Fibroblast of skin of back (primary cell): ENCODE results near the gene PELI2.
"Not testable (repeated sequence)": the region's sequence is repeated elsewhere in the genome, so short reads cannot be mapped to it uniquely, and the experiment has no call there.

ENCODE experiments used
- DNase-seq: peaks from one replicate; pipeline ENCODE4 v3.0.0-alpha.2; 2013

Gene PELI2

DNA sequence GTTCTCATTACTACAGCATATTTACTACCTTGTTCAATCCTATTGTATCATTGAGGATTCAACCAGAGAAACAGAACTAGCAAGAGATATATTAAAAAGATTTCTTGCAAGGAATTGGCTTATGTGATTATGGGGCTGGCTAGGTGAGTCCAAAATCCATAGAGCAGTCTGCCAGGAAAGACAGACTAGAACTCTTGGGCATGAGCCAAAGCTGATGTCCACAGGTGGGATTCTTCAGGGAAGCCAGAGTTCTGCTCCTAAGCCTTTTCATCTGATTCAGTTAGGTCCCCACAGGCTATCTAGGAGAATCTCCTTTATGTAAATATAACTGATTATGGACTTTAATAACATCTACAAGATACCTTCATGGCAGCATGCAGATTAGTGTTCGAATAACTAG lies 26.0 kb downstream of the PELI2 start:
- no peak for DNase-seq

DNA sequence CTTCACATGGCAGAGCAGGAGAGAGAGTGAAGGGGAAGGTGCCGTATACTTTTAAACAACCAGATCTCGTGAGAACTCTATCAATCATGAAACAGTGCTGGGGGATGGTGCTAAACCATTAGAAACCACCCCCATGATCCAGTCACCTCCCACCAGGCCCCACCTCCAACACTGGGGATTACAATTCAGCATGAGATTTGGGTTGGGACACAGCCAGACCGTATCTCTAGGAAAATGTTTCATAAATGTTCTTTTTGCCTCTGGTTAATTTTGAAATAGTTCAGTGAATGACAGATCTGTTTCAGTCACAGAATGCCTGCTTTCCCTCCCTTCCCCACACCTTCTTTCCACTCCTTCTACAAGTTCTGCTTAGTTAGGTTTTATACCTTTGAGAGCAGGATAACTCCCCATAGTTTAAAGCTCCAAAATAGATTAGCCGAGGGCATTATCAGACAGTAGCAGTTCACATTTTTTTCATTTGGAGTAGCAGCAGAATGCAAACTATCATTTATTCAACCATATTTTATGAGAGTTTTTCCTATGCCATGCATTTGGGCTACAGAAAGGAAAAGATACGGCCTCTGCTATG lies 27.1 kb downstream of the PELI2 start:
- no peak for DNase-seq

DNA sequence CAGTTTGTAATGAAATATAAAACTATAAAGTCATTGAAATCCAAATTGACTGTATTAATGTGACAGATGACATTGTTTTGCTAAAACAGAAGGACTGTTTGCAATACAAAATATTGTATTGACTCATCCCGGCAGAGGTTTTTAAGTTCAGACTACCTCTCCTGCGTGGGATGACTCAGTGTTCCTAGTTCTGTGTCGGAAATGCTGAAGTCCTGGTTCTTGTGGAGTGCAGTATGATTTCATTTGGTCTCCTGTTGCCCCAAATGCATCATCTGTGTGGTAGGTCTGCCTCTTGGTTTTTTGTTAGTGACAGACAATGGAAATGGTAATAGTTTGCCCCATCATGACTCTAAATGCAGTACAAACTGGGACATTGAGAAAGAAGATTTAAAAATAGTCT lies 27.8 kb downstream of the PELI2 start:
- peak; percentile 84 for DNase-seq

DNA sequence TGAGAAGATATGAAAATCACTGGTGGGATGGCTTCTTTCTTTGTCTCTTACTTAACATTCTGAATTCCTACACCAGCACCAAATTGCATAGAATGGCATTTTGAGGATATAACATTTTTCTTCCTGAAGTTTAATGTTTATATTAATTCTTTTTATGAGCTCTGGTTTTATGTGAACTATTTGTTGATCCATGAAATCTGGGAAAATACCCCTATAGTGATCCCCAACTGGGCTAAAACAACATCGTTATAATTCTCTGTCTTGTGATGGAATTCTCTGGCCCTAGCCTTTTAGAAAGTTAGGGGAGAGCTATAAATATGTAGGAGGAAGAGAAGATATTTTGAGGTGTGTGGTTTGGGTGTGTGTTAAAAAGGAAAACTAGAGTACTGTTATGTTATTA lies 29.2 kb downstream of the PELI2 start:
- no peak for DNase-seq

DNA sequence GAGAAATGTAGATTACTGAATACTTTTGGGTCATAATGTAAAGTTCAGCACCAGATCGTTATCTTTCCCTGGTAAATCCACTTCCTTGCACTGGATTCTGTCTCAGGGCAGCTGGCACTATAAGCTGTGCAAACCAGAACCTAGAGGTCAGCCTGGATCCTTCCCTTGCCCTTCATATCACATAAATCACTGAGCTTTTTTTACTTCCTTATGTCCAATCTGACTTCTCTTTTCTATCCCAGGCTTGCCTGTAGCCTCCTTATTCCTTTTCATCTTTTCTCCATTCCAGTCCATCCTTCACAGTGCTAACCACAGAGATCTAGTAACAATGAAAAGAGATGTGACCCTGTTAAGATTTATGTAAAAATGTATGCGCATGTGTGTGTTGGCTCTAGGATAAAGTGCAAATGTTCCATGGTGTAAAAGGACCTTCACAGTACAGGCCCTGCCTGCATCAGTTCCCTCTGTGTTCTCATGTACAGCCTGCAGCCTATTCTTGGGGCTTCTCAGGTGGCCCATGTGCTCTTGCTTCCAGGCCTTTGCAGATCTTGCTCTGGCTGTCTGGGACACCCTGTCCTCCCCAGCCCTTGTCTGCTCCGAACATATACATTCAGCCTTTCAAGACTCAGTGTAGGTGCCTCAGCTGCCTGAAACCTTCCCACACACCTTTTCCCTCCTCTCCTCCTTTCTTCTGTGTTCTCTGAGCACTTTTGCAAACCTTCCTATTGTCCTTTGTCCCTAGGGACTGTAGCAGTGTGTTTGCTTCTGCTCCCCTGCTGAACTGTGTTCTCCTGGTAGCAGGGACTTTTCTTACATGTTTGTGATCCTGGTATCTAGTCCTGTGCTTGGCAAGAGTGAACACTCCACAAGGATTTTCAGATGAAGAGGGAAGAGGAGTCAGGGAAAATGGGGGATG lies 30.0 kb downstream of the PELI2 start:
- DNase-seq: no peak

DNA sequence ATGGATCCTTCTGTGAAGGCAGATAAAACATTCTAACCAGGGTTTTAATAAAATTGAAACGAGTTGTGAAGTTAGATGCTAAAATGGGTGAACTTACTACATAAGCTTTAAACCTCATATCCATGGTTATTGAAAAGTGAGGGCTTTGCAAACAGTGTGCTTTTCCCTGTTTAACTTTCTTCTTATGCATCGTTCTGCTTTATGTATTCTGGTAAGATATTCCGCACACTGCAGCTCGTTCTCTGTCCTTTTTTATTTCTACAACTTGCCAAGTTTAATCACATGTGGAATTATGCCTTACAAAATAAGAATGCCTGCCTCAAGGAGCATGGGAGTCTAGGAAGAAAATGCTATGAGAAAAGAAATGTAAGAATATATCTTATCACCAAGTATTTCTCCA lies 30.9 kb downstream of the PELI2 start:
- DNase-seq: no peak

DNA sequence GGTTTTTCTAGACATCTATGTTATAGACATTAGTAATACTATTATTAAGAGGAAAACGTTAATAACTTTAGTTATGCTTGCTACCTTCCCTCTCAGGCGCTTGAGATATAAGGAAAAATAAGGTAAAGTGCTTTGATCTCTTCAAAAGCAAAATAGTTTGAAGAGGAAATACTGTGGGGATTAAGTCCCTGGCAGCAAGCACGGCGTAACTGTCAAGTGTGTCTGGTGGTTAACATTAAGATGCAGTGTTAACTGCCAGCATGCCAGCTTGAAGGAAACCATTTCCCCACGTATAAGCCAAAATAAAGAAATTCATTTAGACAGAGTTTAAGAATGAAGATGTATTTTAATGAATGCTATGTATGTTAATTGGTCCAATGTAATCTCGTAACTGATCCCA lies 31.8 kb downstream of the PELI2 start:
- no peak for DNase-seq

DNA sequence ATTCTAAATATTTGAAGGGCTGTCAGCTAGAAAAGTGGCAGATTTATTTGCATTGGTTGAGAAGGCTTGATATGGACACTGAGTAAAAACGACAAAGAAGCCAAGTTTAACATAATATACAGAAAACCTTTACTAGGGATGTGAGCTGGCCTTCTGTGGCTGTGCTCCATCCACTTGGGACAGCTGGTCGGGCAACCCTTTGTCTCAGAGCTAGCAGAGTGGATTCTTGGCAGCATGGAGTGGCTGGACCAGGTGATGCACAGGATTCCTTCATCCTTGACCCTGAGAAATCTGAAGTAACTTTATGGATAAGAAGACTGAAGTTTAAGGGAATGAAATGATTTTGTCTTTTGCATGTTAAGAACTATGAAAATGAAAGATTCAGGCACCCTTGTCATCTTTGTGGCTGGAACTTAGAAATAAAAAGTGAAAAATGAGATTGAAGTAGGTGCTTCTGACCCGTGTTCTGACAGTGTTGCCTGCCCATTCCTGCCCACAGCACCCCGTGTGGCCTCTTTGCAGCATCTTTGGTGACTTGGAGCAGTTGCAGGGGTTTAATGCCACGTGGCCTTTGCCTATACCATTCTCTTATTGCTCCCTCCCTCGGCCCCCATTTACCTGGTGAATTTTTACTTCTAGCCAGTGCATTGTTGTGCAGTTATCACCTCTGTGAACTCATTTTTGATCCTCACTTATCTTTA lies 32.6 kb downstream of the PELI2 start:
- no peak for DNase-seq

DNA sequence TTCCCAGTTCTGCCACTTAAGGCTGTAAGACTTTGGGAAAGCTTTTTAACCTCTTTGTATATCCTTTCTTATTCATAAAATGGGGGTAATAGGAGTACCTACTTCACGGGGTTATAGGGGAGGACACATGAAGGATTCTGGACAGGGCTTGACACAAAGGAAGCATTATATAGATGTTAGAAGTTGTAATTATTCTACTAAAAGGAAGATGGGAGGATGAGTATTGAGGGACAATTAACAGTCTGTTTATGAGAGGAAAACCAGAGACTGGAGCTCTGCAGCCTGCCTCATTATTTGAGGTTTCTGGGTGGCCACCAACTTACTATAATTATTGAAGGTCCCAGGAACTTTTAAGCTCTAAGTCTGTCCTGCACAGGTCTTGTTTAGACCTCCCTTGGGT lies 34.0 kb downstream of the PELI2 start:
- DNase-seq: no peak

DNA sequence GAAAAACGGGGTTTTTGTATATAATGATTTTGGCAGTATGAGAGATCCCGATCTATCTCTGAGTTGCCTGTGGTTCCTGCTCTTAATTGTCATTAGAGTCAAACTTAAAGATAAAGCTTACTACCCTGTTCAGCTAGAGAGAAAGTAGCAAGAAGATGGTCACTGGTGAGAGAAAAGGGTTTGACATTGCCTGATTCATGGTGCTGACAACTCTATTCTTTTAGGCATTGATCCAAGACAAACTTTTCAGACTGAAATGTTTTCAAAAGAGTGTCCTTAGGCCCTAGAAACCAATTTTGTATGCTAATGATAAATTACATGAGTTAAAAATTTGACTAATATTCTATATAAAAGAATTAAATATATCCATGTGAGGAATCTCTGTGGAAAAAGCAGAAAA lies 35.1 kb downstream of the PELI2 start:
- peak; percentile 55 for DNase-seq

DNA sequence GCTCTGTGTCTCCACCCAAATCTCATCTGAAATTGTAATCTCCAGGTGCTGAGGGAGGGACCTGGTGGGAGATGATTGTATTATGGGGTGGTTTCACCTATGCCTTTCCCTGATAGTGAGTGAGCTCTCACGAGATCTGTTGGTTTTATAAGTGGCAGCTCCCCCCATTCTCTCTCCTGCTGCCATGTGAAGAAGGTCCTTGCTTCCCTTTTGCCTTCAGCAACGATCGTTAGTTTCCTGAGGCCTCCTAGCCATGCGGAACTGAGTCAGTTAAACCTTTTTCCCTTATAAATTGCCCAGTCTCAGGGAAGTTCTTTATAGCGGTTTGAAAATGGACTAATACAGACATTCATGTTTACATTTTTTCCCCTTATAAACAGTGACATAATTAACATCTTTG lies 36.1 kb downstream of the PELI2 start:
- DNase-seq: no peak

DNA sequence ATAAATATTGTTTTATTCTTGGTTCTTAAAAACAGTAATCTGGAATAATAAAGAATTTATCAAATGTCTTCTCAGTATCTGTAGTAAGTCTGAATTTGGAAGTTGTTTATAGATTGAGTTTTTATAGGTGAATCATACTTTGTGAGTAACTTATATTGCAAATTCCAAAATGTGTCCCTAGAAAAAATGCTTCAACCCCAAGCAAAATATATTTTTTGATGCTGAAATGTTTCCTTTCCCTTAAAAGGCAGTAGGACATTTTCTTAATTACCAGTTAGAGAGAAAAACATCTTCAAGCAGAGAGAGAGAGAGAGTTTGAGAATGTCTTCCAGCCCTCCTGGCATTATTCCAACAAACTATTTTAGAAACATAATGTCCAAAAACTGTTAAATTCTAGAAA lies 37.9 kb downstream of the PELI2 start:
- peak; percentile 56 for DNase-seq

DNA sequence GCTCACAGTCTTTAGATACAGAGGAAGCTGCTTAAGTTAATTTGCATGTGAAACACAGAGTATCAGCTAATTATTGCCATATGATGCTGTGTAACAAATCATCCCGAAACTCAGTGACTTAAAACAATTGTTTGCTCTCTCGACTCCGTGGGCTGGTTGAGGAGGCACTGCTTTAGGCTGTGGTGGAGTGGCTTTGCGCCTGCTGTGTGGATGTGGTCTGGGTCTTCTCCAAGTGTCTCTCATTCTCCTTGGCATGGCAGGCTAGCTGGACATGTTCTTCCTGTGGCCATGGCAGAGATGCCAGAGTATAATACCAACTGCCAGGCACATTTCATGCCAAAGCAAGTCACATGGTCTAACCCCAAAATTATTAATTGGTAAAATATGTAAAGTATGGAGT lies 40.9 kb downstream of the PELI2 start:
- DNase-seq: peak; percentile 43

DNA sequence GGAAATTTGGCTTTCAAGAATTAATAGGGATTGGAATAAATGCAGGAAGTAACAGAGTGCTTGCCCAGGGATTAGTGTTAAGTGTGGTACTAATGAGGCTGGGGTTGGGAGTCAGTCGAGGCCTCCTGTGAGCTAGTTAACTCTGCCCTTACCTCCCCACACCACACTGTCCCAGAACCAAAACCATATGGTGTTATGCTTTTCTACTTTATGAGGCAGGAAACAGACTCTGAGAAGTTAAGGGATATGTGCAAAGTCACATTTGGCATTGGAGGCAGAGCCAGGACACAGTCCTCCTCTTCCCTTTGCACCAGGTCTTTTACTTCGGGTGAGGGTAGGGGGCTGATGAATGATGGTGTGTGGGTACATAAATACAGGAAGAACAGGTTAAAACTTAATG lies 41.9 kb downstream of the PELI2 start:
- no peak for DNase-seq

DNA sequence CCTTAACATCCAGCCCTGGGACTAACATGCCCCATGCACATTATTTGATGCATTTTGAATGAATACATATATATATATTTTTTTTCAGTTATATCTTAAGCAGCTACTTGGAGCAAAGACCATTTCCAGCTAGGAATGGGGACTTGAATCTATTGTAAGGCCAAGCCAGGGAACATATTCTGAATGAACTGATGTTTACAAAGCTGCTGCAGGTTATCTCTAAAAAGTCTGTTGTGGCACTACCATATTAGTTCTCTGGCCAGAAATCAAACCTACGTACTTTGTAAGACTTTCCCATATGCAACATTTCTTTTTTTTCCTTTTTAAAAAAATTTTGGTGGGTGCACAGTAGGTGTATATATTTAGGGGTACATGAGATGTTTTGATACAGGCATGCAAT lies 43.4 kb downstream of the PELI2 start:
- DNase-seq: no peak

DNA sequence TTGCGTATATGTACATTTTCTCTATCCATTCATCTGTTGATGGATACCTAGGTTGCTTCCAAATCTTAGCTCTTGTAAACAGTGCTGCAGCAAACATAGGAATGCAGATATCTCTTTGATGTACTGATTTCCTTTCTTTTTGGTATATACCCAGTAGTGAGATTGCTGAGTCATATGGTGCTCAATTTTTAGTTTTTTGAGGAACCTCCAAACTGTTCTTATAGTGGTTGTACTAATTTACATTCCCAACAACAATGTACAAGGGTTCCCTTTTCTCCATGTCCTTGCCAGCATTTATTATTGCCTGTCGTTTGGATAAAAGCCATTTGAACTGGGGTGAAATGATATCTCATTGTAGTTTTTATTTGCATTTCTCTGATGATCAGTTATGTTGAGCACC lies 44.3 kb downstream of the PELI2 start:
- DNase-seq: no peak

DNA sequence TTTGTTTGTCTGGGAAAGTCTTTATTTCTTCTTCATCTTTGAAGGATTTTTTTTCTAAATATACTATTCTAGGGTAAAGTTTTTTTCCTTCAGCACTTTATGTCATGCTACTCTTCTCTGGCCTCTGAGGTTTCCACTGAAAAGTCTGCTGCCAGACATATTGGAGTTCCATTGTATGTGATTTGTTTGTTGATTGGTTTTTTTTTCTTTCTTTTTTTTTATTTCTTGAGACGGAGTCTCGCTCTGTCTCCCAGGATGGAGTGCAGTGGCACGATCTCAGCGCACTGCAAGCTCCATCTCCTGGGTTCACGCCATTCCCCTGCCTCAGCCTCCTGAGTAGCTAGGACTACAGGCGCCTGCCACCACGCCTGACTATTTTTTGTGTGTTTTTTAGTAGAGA lies 48.4 kb downstream of the PELI2 start:
- not testable (repeated sequence) for DNase-seq

DNA sequence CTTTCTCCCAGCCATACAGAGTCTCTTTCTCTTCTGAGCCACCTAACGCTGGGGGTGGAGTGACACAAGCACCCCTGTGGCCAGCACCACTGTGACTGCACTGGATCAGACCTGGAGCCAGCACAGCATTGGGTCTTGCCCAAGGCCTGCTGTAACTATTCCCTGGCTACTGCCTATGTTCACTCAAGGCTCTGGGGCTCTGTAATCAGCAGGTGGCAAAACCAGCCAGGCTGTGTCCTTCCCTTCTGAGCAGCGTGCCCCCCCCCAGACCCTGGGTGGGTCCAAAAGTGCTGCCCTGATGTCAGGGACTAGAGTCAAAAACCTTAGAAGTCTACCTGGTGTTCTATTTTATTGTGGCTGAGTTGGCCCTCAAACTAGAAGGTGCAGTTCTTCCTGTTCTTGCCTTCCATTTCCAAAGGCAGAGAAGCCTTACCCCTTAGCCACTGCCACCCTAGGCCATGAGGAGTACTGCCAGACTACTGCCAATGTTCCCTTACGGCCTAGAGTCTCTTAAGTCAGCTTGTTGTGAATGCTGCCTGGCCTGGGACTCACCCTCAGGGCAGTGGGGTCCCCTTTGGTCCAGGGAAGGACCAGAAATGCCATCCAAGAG lies 49.9 kb downstream of the PELI2 start:
- no peak for DNase-seq

DNA sequence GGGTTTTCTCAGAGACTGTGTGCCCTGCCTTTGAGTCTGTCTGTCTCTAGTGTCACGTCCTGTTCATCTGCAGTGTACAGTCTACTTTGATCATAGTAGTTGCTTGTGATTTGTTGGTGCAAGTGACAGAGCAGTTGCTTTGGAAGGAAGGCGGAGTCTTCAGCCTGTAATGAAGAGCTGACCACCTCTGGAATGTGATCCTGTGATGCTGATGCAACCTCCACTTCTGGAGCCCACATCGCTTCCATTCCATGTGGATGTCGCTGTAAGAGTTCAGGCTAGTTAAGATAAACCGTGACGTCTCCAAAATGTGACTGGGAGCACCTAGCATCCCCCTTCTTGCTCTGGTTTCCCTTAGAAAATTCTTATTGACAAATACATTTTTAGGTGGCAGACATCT lies 51.8 kb downstream of the PELI2 start:
- DNase-seq: peak; percentile 48

DNA sequence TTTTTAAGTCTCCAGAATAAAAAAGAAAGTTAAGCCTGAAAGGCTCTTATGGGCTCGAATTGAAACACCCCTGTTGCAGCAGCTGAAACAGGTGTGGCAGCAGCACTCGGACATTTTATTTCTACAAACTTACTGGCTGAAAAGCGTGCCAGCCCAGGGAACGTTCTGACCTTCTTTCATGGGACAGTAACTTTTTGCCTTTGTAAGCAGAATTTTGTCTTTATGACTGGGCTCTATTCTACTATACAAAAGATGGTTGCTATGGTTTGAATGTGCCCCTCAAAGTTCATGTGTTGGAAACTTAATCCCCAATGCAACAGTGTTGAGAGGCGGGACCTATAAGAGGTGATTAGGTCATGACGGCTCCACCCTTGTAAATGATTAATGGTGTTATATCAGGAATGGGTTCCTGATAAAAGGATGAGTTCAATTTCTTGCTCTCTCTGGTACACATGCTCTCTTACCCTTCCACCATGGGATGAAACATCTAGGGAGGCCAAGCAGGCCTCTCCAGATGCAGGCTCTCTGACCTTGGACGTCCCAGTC lies 52.7 kb downstream of the PELI2 start:
- no peak for DNase-seq

DNA sequence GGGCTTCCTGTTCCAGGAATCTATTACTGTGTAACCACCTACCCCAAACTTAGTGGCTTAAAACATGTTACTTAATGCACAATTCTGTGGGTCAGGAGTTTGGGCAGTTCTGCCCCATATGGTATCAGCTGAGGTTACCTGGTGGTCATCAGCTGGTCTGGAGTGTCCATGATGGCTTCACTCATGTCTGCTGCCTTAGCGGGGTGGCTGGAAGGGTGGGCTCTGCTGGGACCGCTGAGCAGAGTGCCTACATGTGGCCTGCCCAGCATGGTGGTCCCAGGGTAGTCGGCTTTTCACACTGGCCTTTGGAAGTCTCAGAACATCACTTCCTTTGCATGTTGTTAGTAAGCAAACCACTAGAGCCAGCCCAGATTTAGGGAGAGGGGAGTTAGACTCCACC lies 53.9 kb downstream of the PELI2 start:
- DNase-seq: no peak

DNA sequence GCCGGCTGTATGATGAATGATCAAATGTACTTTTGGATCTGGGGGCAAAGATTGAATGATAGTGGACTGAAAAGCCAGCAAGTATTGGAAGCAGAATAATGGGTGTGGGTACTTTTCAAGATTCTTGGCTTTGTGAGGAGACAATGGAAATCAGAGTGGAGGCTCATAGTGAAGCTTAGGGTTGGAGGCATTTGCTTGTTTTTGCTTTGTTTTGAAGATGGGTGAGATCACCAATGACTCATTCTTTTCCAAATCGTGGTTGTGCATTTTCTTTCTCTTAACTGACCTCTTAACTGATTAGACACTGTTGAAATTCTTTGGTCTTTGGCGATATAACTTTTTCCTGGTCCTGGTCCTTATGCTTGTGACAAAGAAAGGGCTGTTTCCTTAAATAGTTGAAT lies 54.4 kb downstream of the PELI2 start:
- DNase-seq: peak; percentile 87

DNA sequence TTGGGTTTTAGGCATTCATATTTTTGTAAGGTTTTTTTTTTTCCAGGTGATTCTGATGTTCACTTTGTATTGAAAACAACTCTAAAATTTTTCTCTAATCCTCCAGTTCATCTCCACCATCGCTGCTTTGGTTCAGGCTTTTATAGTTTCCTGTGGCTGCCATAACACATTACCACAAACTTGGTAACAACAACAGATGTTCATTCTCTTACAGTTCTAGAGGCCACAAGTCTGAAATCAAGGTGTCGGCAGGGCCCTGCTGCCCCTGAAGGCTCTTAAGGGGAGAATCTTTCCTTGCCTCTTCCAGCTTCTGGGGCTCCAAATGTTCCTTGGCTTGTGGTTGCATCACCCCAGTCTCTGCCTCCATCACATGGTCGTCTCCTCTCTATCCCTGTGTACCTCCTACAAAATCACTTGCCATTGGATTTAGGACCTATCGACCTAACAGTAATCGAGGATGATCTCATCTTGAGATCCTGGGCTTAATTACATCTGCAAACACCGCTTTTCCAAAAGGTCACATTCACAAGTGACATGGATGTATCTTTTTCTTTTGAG lies 55.2 kb downstream of the PELI2 start:
- no peak for DNase-seq
